KOPT-K1 (cell line): ENCODE results near the gene PITPNM3.

Experiments used
- H3K27ac ChIP-seq: fragments of 200-600 bp; sonication (generic); 2 replicates; pipeline ENCODE4 v1.5.1; 2016; ENCODE audit warnings: antibody characterized with exemption, mild to moderate bottlenecking, low read depth, low read length; ENCODE audit not compliant: poor library complexity, severe bottlenecking
- H3K36me3 ChIP-seq: fragments of 200-600 bp; sonication (generic); 2 replicates; pipeline ENCODE4 v1.5.1; 2017; ENCODE audit warnings: antibody characterized with exemption, mild to moderate bottlenecking, low read length, moderate library complexity; ENCODE audit not compliant: insufficient read depth
- H3K9me3 ChIP-seq: fragments of 200-600 bp; sonication (generic); 2 replicates; pipeline ENCODE4 v1.5.1; 2017; ENCODE audit warnings: antibody characterized with exemption, low read length, mild to moderate bottlenecking; ENCODE audit not compliant: insufficient read depth, poor library complexity, severe bottlenecking

Gene PITPNM3

DNA sequence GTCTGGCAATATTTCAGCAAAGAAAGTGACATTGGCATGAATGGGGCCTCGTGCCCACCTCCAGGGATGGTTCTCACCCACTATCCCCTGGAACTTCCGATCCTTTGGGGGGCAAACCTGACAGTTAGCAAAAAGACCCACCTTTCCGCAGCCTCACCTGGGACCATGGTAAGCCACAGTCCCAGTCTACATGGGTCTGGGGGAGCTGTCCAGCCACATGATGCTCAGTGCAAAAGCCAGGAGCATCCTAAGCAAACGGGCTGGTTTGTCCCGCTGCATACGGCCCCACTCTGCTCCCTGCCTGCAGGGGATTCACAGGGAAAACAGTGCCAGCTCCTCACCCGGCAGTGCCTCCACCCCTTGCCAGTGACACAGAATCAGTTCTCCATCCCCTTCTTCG lies 140.7 kb downstream of the PITPNM3 start:
- no peaks in the 10 kb centered on the region for H3K9me3 ChIP-seq
- no peak overlapping the region for H3K27ac ChIP-seq
- no peaks in the 10 kb centered on the region for H3K36me3 ChIP-seq

DNA sequence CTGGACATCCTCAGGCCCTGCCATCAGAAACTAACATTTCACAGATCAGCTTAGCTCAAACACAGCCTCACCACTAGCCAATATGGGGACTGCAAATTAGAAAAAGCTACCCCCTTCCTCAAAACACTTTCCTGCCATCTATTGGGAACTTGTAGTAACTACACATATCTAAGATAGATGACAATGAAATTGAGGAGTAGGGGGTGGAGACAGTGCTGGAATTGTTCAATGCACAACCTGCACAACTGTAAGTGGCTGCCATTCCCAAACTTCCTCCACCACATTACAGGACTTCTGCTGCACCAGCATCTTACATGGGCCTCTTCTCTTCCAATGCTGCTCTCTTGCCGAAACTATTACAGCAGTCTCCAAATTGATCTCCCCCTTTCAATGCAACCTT lies 143.3 kb downstream of the PITPNM3 start:
- H3K27ac ChIP-seq, result no peak overlapping the region
- H3K9me3 ChIP-seq, result no peaks in the 10 kb centered on the region
- H3K36me3 ChIP-seq, result no peaks in the 10 kb centered on the region

GRCh38 chr17:6408735-6409134 lies 147.6 kb downstream of the PITPNM3 start:
- Histone ChIP-seq H3K27ac (no peak overlapping the region), H3K9me3 (no peaks in the 10 kb centered on the region)

GRCh38 chr17:6408276-6408675 lies 148.1 kb downstream of the PITPNM3 start:
- Histone ChIP-seq H3K36me3 (no peaks in the 10 kb centered on the region), H3K27ac (no peak overlapping the region), H3K9me3 (no peaks in the 10 kb centered on the region)

More at GRCh38 chr17:6408735-6409134, 147.6 kb downstream of the PITPNM3 start:
- H3K36me3 ChIP-seq, result no peaks in the 10 kb centered on the region

- Histone ChIP-seq H3K36me3 (no peaks in the 10 kb centered on the region), H3K27ac (no peak overlapping the region)
Observed at GRCh38 chr17:6402258-6402657, 154.1 kb downstream of the PITPNM3 start.

More at GRCh38 chr17:6402258-6402657, 154.1 kb downstream of the PITPNM3 start:
- no peaks in the 10 kb centered on the region for H3K9me3 ChIP-seq
